ENCODE results near the gene TMTC2. TPM values are rescaled to one million over a fixed set of nuclear protein-coding genes. Genes with fewer than 3 reads are reported as not detected.

TMTC2 gene
- polyA plus RNA-seq, 1 experiment, result 5.6 TPM

- CTCF ChIA-PET, result interaction anchor here (1.7 kb wide), 1 partner anchor 21 kb away, joined by 4 read pairs; no protein-coding TSS in a partner anchor
- POLR2A ChIA-PET, result no interaction called here
- Histone ChIP-seq H3K36me3 (ENCODE audit: control insufficient read depth, insufficient read depth, low read length) (no peaks in the 10 kb centered on the region), H3K27me3 (ENCODE audit: control insufficient read depth, insufficient read depth, low read length) (no peaks in the 10 kb centered on the region), H3K4me3 (ENCODE audit: low read depth, low read length) (no peak overlapping the region)
- DNase-seq (ENCODE audit: low read depth), result no peak
- TF ChIP-seq, protein P1, sequence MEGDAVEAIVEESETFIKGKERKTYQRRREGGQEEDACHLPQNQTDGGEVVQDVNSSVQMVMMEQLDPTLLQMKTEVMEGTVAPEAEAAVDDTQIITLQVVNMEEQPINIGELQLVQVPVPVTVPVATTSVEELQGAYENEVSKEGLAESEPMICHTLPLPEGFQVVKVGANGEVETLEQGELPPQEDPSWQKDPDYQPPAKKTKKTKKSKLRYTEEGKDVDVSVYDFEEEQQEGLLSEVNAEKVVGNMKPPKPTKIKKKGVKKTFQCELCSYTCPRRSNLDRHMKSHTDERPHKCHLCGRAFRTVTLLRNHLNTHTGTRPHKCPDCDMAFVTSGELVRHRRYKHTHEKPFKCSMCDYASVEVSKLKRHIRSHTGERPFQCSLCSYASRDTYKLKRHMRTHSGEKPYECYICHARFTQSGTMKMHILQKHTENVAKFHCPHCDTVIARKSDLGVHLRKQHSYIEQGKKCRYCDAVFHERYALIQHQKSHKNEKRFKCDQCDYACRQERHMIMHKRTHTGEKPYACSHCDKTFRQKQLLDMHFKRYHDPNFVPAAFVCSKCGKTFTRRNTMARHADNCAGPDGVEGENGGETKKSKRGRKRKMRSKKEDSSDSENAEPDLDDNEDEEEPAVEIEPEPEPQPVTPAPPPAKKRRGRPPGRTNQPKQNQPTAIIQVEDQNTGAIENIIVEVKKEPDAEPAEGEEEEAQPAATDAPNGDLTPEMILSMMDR (IDR thresholded peaks at IDR 0.05; ENCODE audit: insufficient read depth, low read depth, low read length), result no peak
Observed at GRCh38 chr12:82848845-82849244, 162.1 kb downstream of the TMTC2 start.

DNA sequence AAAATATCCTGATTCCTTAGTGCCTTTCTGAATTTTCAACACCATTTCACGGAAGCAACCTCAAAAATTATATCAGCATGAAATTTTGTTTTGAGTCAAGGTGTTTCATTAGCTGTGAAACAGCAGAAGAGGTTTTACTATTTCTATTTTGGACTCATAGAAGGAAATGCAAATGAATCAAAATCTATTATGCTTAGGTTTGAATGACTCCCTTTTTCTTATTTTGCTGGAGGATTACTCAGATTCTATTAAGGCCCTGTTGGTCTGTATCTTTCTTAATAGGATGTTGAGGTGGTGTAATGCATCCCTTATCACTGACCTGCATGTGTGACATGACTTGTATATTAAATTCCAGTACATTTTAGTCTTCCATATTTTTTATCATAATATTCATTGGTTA is 165.8 kb downstream of the TMTC2 start:
- no peaks in the 10 kb centered on the region for H3K27me3 ChIP-seq (ENCODE audit: control insufficient read depth, insufficient read depth, low read length)
- POLR2A ChIA-PET, result no interaction called here
- DNase-seq (ENCODE audit: low read depth), result no peak
- no peak overlapping the region for H3K4me3 ChIP-seq (ENCODE audit: low read depth, low read length)
- no peaks in the 10 kb centered on the region; the same call in 1 of the 2 replicates for H3K36me3 ChIP-seq (ENCODE audit: control insufficient read depth, insufficient read depth, low read length)
- TF ChIP-seq, protein P1 (IDR thresholded peaks at IDR 0.05; ENCODE audit: insufficient read depth, low read depth, low read length), result no peak
- CTCF ChIA-PET, result no interaction called here

GRCh38 chr12:82855872-82856271 is 169.2 kb downstream of the TMTC2 start:
- CTCF ChIA-PET, result no interaction called here
- Histone ChIP-seq H3K4me3 (ENCODE audit: low read depth, low read length) (no peak overlapping the region), H3K27me3 (ENCODE audit: control insufficient read depth, insufficient read depth, low read length) (no peaks in the 10 kb centered on the region), H3K36me3 (ENCODE audit: control insufficient read depth, insufficient read depth, low read length) (no peaks in the 10 kb centered on the region; the same call in 1 of the 2 replicates)
- DNase-seq (ENCODE audit: low read depth), result no peak
- TF ChIP-seq, protein P1 (IDR thresholded peaks at IDR 0.05; ENCODE audit: insufficient read depth, low read depth, low read length), result no peak
- POLR2A ChIA-PET, result no interaction called here

DNA sequence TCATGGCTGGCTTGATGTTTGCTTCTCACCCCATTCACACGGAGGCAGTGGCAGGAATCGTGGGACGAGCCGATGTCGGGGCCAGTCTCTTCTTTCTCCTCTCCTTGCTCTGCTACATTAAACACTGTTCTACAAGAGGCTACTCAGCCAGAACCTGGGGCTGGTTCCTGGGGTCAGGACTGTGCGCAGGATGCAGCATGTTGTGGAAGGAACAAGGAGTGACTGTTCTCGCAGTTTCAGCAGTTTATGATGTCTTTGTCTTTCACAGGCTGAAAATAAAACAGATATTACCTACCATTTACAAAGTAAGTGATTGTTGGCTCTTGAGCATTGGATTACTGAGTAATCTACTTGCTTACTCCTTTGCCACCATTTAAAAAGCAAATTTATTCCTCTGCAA is 170.6 kb downstream of the TMTC2 start:
- Histone ChIP-seq H3K4me3 (ENCODE audit: low read depth, low read length) (no peak overlapping the region), H3K27me3 (ENCODE audit: control insufficient read depth, insufficient read depth, low read length) (no peaks in the 10 kb centered on the region), H3K36me3 (ENCODE audit: control insufficient read depth, insufficient read depth, low read length) (no peaks in the 10 kb centered on the region; the same call in 1 of the 2 replicates)
- ChIA-PET POLR2A (no interaction called here), CTCF (no interaction called here)
- TF ChIP-seq, protein P1 (IDR thresholded peaks at IDR 0.05; ENCODE audit: insufficient read depth, low read depth, low read length), result no peak
- DNase-seq (ENCODE audit: low read depth), result no peak

- DNase-seq (ENCODE audit: low read depth), result no peak
- ChIA-PET POLR2A (no interaction called here), CTCF (no interaction called here)
- Histone ChIP-seq H3K27me3 (ENCODE audit: control insufficient read depth, insufficient read depth, low read length) (no peaks in the 10 kb centered on the region), H3K36me3 (ENCODE audit: control insufficient read depth, insufficient read depth, low read length) (no peaks in the 10 kb centered on the region; the same call in 1 of the 2 replicates), H3K4me3 (ENCODE audit: low read depth, low read length) (no peak overlapping the region)
- TF ChIP-seq, protein P1 (IDR thresholded peaks at IDR 0.05; ENCODE audit: insufficient read depth, low read depth, low read length), result no peak
Observed at GRCh38 chr12:82857911-82858533, 171.3 kb downstream of the TMTC2 start.

Measured in BJ (cell line).